Right lobe of liver (tissue), 4 donors: Measurements from ENCODE around the gene C9orf152.
A peak's percentile ranks its signal among the peaks of the same experiment; 100 is the strongest.

Source experiments
- CTCF ChIP-seq, 4 donors: fragments of 200-600 bp in 3 of 4; fragments of 450-650 bp in 1 of 4; IDR thresholded peaks; one replicate each; pipeline versions ENCODE4 v1.5.1 to v1.8.0; 2016 to 2022; ENCODE audit warnings: antibody characterized with exemption in 4 of 4, mild to moderate bottlenecking in 2 of 4
- POLR2A ChIP-seq: fragments of 450-650 bp; IDR thresholded peaks from one replicate; pipeline ENCODE4 v1.6.1; 2017; ENCODE audit warnings: antibody characterized with exemption, mild to moderate bottlenecking
- donor health status: DM: no; HTN: no; CAD: no.
- donor health status: DM: no; HTN: no; CAD: no.
- donor health status: DM: no; HTN: yes; CAD: no.

- TF ChIP-seq CTCF (IDR thresholded peaks at IDR 0.05) (peak; percentile 76 to 79 (median 78)), POLR2A (no peak)
These were observed 9.7 kb upstream of the C9orf152 start for GRCh38 chr9:110217656-110218099.
